WTC11 (cell line): ENCODE measurements around the gene COMMD7. TPM values are rescaled to one million over a fixed set of nuclear protein-coding genes. Genes with fewer than 3 reads are reported as not detected.

Experiments
- ATAC-seq: fragments of 200-7000 bp; cut with Tn5 transposase; 2 replicates; pipeline ENCODE4 v1.10.0; 2021; ENCODE audit warnings: mild to moderate bottlenecking, moderate library complexity
- CTCF ChIA-PET: fragments of 300-600 bp; sonication (Branson Sonifier 250); formaldehyde crosslinking; loops from one replicate; lab custom pipeline; 2021; ENCODE audit warnings: antibody characterized with exemption; lab: Charles Lee
- POLR2A ChIA-PET: fragments of 350-600 bp; sonication (Branson Sonifier 250); formaldehyde crosslinking; loops from one replicate; lab custom pipeline; 2021; ENCODE audit warnings: antibody characterized with exemption; lab: Charles Lee
- DNase-seq: peaks from one replicate; pipeline ENCODE4 v3.0.0; 2021; ENCODE audit warnings: low spot score
- H3K27ac Mint-ChIP-seq: 2 replicates; pipeline ENCODE4 v1.8.0; 2021; ENCODE audit warnings: mixed read lengths
- H3K27me3 Mint-ChIP-seq: 2 replicates; pipeline ENCODE4 v1.8.0; 2021; ENCODE audit warnings: low read depth, mild to moderate bottlenecking, moderate library complexity, mixed read lengths
- H3K36me3 Mint-ChIP-seq: 2 replicates; pipeline ENCODE4 v1.8.0; 2021; ENCODE audit warnings: mixed read lengths
- H3K4me1 Mint-ChIP-seq: 2 replicates; pipeline ENCODE4 v1.8.0; 2022; ENCODE audit warnings: mixed read lengths
- H3K4me3 Mint-ChIP-seq: 2 replicates; pipeline ENCODE4 v1.8.0; 2021; ENCODE audit warnings: mild to moderate bottlenecking, moderate library complexity, mixed read lengths
- H3K9me3 Mint-ChIP-seq: 2 replicates; pipeline ENCODE4 v1.8.0; 2021; ENCODE audit warnings: mixed read lengths
- ATF1 ChIP-seq: sonication (generic); formaldehyde crosslinking; IDR thresholded peaks from 2 replicates; pipeline ENCODE4 v1.8.1; 2023; ENCODE audit warnings: mild to moderate bottlenecking, moderate library complexity, missing genetic modification reagents
- CTCF ChIP-seq: fragments of 200-600 bp; IDR thresholded peaks from 2 replicates; pipeline ENCODE4 v1.8.0; 2022; ENCODE audit warnings: antibody characterized with exemption
- ERG ChIP-seq: fragments of 250-450 bp; sonication (Bioruptor Pico); IDR thresholded peaks from 2 replicates; pipeline ENCODE4 v1.8.0; 2021; ENCODE audit warnings: mild to moderate bottlenecking
- FOXK1 ChIP-seq: sonication (generic); formaldehyde crosslinking; IDR thresholded peaks from 2 replicates; pipeline ENCODE4 v1.8.0; 2022; ENCODE audit warnings: mild to moderate bottlenecking, moderate library complexity, missing genetic modification reagents
- FOXP1 ChIP-seq: sonication (generic); formaldehyde crosslinking; IDR thresholded peaks from 2 replicates; pipeline ENCODE4 v1.8.0; 2022; ENCODE audit warnings: missing genetic modification reagents, mild to moderate bottlenecking, moderate library complexity, borderline replicate concordance
- FOXP4 ChIP-seq: sonication (generic); formaldehyde crosslinking; IDR thresholded peaks from 2 replicates; pipeline ENCODE4 v1.8.0; 2022; ENCODE audit warnings: mild to moderate bottlenecking, missing genetic modification reagents
- GABPB1 ChIP-seq: sonication (generic); formaldehyde crosslinking; IDR thresholded peaks from 2 replicates; pipeline ENCODE4 v1.8.1; 2023; ENCODE audit warnings: mild to moderate bottlenecking, missing genetic modification reagents
- GRHL2 ChIP-seq: fragments of 250-450 bp; sonication (Bioruptor Pico); IDR thresholded peaks from 2 replicates; pipeline ENCODE4 v1.8.0; 2022; ENCODE audit warnings: mild to moderate bottlenecking, moderate library complexity; ENCODE audit not compliant: insufficient replicate concordance, severe bottlenecking
- MLX ChIP-seq: sonication (generic); formaldehyde crosslinking; IDR thresholded peaks from 2 replicates; pipeline ENCODE4 v1.8.1; 2023; ENCODE audit warnings: mild to moderate bottlenecking, missing genetic modification reagents, moderate library complexity
- NFE2L1 ChIP-seq: sonication (generic); formaldehyde crosslinking; IDR thresholded peaks from 2 replicates; pipeline ENCODE4 v1.8.1; 2023; ENCODE audit warnings: missing genetic modification reagents
- PRRX2 ChIP-seq: fragments of 250-450 bp; sonication (Bioruptor Pico); IDR thresholded peaks from 2 replicates; pipeline ENCODE4 v1.8.0; 2021; ENCODE audit warnings: mild to moderate bottlenecking
- SMAD3 ChIP-seq: sonication (generic); formaldehyde crosslinking; IDR thresholded peaks from 2 replicates; pipeline ENCODE4 v1.8.0; 2022; ENCODE audit warnings: missing genetic modification reagents, mild to moderate bottlenecking, borderline replicate concordance
- SP1 ChIP-seq: sonication (generic); formaldehyde crosslinking; conservative IDR thresholded peaks from 2 replicates; pipeline ENCODE4 v1.8.1; 2022; ENCODE audit warnings: missing genetic modification reagents
- ZBTB43 ChIP-seq: sonication (generic); formaldehyde crosslinking; IDR thresholded peaks from 2 replicates; pipeline ENCODE4 v1.8.1; 2023; ENCODE audit warnings: mild to moderate bottlenecking, missing genetic modification reagents
- ZMAT4 ChIP-seq: fragments of 250-450 bp; sonication (Bioruptor Pico); IDR thresholded peaks from 2 replicates; pipeline ENCODE4 v1.9.0; 2021; ENCODE audit warnings: mild to moderate bottlenecking
- total RNA-seq: library from RNA; stranded (reverse); gene quantifications from 3 replicates; pipeline ENCODE4 v1.2.3, GENCODE V29; 2021

The COMMD7 gene
- total RNA-seq, 1 experiment from 2014 or later: 42.3 TPM

- no peak overlapping the region; the same call in 1 of the 2 replicates for H3K27ac Mint-ChIP-seq
- H3K4me1 Mint-ChIP-seq: peaks cover 42% of the 10 kb centered on the region
- no peaks in the 10 kb centered on the region for H3K27me3 Mint-ChIP-seq
- DNase-seq (peak; percentile 69), ATAC-seq (peak; percentile 53)
- POLR2A ChIA-PET: interaction anchor here (0.6 to 1.0 kb wide), 2 partner anchors 138 to 214 kb away, joined by 3 read pairs; no protein-coding TSS in a partner anchor
- no peaks in the 10 kb centered on the region for H3K9me3 Mint-ChIP-seq
- H3K4me3 Mint-ChIP-seq: no peak overlapping the region
- no peaks in the 10 kb centered on the region for H3K36me3 Mint-ChIP-seq
- TF ChIP-seq GRHL2 (CRISPR knock-in tag) (no peak), NFE2L1 (CRISPR knock-in tag) (no peak), PRRX2 (CRISPR knock-in tag) (no peak), ZMAT4 (CRISPR knock-in tag) (no peak), ATF1 (CRISPR knock-in tag) (no peak), SMAD3 (CRISPR knock-in tag) (no peak), ZBTB43 (CRISPR knock-in tag) (no peak), ERG (CRISPR knock-in tag) (no peak), CTCF (peak; percentile 61), FOXK1 (CRISPR knock-in tag) (no peak), GABPB1 (CRISPR knock-in tag) (0 out of 2 replicates have a peak, but pooled peaks have one; percentile 48)
- CTCF ChIA-PET: interaction anchor here (0.5 to 5.9 kb wide), 23 partner anchors 9 to 271 kb away, joined by 3 to 138 read pairs (median 5); partner anchors contain the start of genes COMMD7, DNMT3B, EFCAB8 and MAPRE1
Measured at GRCh38 chr20:32674362-32674789, 68.9 kb downstream of the COMMD7 start.

- H3K36me3 Mint-ChIP-seq: no peaks in the 10 kb centered on the region
- no peak for TF ChIP-seq SP1
- TF ChIP-seq FOXP1 (CRISPR knock-in tag): 0 out of 2 replicates have a peak, but pooled peaks have one; percentile 49
- TF ChIP-seq MLX (CRISPR knock-in tag): no peak
- TF ChIP-seq FOXP4 (CRISPR knock-in tag): no peak
- TF ChIP-seq GRHL2 (CRISPR knock-in tag): no peak
- TF ChIP-seq, all 79 proteins: peak for 1
- no peak overlapping the region for H3K4me3 Mint-ChIP-seq
- DNase-seq: peak; percentile 38
- ChIA-PET POLR2A (interaction anchor here (1.0 kb wide), 2 partner anchors 105 to 139 kb away, joined by 3 read pairs; no protein-coding TSS in a partner anchor), CTCF (interaction anchor here (0.5 to 5.9 kb wide), 36 partner anchors 8 to 273 kb away, joined by 3 to 138 read pairs (median 4); partner anchors contain the start of genes COMMD7, DNMT3B and EFCAB8)
- H3K9me3 Mint-ChIP-seq: no peaks in the 10 kb centered on the region
- ATAC-seq: peak; percentile 67
- H3K27me3 Mint-ChIP-seq: no peaks in the 10 kb centered on the region
- peaks cover 42% of the 10 kb centered on the region for H3K4me1 Mint-ChIP-seq
- H3K27ac Mint-ChIP-seq: peak overlapping the region; percentile 61
Measured at GRCh38 chr20:32672982-32673851, 70.0 kb downstream of the COMMD7 start.
